Endothelial cell of umbilical vein (primary cell): ENCODE measurements around the gene KDM4E. TPM values are rescaled to one million over a fixed set of nuclear protein-coding genes. Genes with fewer than 3 reads are reported as not detected.
A peak's percentile ranks its signal among the peaks of the same experiment; 100 is the strongest.

Source experiments
- BruUV-seq: library from RNA; stranded (reverse); fragments of 400-500 nt; replicated peaks from 2 replicates; lab custom pipeline; 2021; lab: Mats Ljungman, UMichigan
- CTCF ChIA-PET: fragments of 300-600, 350-600 bp; sonication (Branson Sonifier 250); formaldehyde crosslinking; loops from one replicate; lab custom pipeline; 2021; ENCODE audit warnings: antibody characterized with exemption, inconsistent platforms; lab: Charles Lee
- POLR2A ChIA-PET: fragments of 300-600, 350-600 bp; sonication (Branson Sonifier 250); formaldehyde crosslinking; loops from one replicate; lab custom pipeline; 2021; ENCODE audit warnings: antibody characterized with exemption, inconsistent platforms; lab: Charles Lee
- DNase-seq: peaks from one replicate; pipeline ENCODE4 v3.0.0-alpha.2; 2011; ENCODE audit warnings: low read depth, low spot score
- FAIRE-seq: peaks from 2 replicates; lab custom pipeline; 2011; peaks lifted over from hg19 to GRCh38; lab: Jason Lieb, UNC
- H2AFZ ChIP-seq: 2 replicates; pipeline ENCODE4 v1.6.0; 2012; ENCODE audit warnings: low read depth, low read length, control low read depth, inconsistent platforms
- H3K27ac ChIP-seq: 2 replicates; pipeline ENCODE4 v1.5.1; 2011; ENCODE audit warnings: low read depth, mild to moderate bottlenecking, control low read depth, low read length, moderate library complexity; ENCODE audit not compliant: insufficient read depth
- H3K27me3 ChIP-seq, 2 experiments: 2 replicates each; pipeline versions ENCODE4 v1.6.0 to v1.6.1; 2011; ENCODE audit warnings: low read length in 2 of 2, mixed read lengths in 1 of 2; ENCODE audit not compliant: control insufficient read depth in 2 of 2, insufficient read depth in 2 of 2
- H3K36me3 ChIP-seq, 2 experiments: 2 replicates in 1 of 2; 3 replicates in 1 of 2; pipeline ENCODE4 v1.5.1; 2011; ENCODE audit warnings: low read length in 2 of 2, mild to moderate bottlenecking in 1 of 2, moderate library complexity in 1 of 2; ENCODE audit not compliant: control insufficient read depth in 2 of 2, insufficient read depth in 2 of 2; ENCODE audit errors: extremely low read depth in 1 of 2
- H3K4me1 ChIP-seq: 3 replicates; pipeline ENCODE4 v1.5.1; 2011; ENCODE audit warnings: mild to moderate bottlenecking, low read length; ENCODE audit not compliant: control insufficient read depth, insufficient read depth; ENCODE audit errors: extremely low read depth
- H3K4me2 ChIP-seq: 2 replicates; pipeline ENCODE4 v1.6.1; 2011; ENCODE audit warnings: low read length, control low read depth, mixed read lengths; ENCODE audit not compliant: insufficient read depth
- H3K4me3 ChIP-seq, 3 experiments: fragments of 200-600 bp in 1 of 3; sonication (generic), shearing (Covaris generic) in 1 of 3; replicated peaks in 1 of 3; 2 replicates each; pipeline ENCODE4 v1.5.1; 2011 to 2016; ENCODE audit warnings: control low read depth in 3 of 3, low read length in 3 of 3, mild to moderate bottlenecking in 2 of 3, inconsistent platforms in 1 of 3, low read depth in 1 of 3, moderate library complexity in 1 of 3; ENCODE audit not compliant: insufficient read depth in 1 of 3
- H3K79me2 ChIP-seq: 2 replicates; pipeline ENCODE4 v1.6.0; 2012; ENCODE audit warnings: low read length, inconsistent platforms; ENCODE audit not compliant: control insufficient read depth, insufficient read depth
- H3K9ac ChIP-seq: replicated peaks from 2 replicates; pipeline ENCODE3; 2011; ENCODE audit warnings: low read length, control low read depth; ENCODE audit not compliant: insufficient read depth; ENCODE audit errors: extremely low read depth
- H3K9me1 ChIP-seq: replicated peaks from 3 replicates; pipeline ENCODE4 v1.6.0; 2011; ENCODE audit warnings: mild to moderate bottlenecking, low read length; ENCODE audit not compliant: control insufficient read depth, insufficient read depth; ENCODE audit errors: extremely low read depth
- H3K9me3 ChIP-seq: replicated peaks from 2 replicates; pipeline ENCODE4 v1.5.1; 2012; ENCODE audit warnings: low read length, inconsistent platforms; ENCODE audit not compliant: control insufficient read depth, insufficient read depth
- H4K20me1 ChIP-seq: replicated peaks from 2 replicates; pipeline ENCODE3; 2011; ENCODE audit warnings: mild to moderate bottlenecking, low read length; ENCODE audit not compliant: control insufficient read depth, insufficient read depth; ENCODE audit errors: extremely low read depth
- CTCF ChIP-seq, 2 donors: IDR thresholded peaks; 1 replicate in 1 of 2; 2 replicates in 1 of 2; pipeline ENCODE4 v1.5.1; 2011; ENCODE audit warnings: low read length in 2 of 2, mild to moderate bottlenecking in 2 of 2, moderate library complexity in 2 of 2, control low read depth in 1 of 2, inconsistent platforms in 1 of 2, low read depth in 1 of 2; ENCODE audit not compliant: insufficient read depth in 1 of 2; ENCODE audit errors: extremely low read depth in 1 of 2
- EZH2 ChIP-seq: IDR thresholded peaks from 2 replicates; pipeline ENCODE4 v1.6.1; 2012; ENCODE audit warnings: borderline replicate concordance, low read depth, mild to moderate bottlenecking, moderate library complexity, low read length, inconsistent platforms; ENCODE audit not compliant: severe bottlenecking
- FOS ChIP-seq: IDR thresholded peaks from 2 replicates; pipeline ENCODE4 v1.6.1; 2011; ENCODE audit warnings: mild to moderate bottlenecking, low read length, moderate library complexity, borderline replicate concordance; ENCODE audit not compliant: insufficient read depth
- GATA2 ChIP-seq: IDR thresholded peaks from 2 replicates; pipeline ENCODE4 v1.7.0; 2011; ENCODE audit warnings: low read depth, mild to moderate bottlenecking, moderate library complexity, mixed read lengths, low read length; ENCODE audit not compliant: insufficient read length, insufficient read depth
- JUN ChIP-seq: IDR thresholded peaks from 2 replicates; pipeline ENCODE4 v1.6.1; 2011; ENCODE audit warnings: borderline replicate concordance, low read depth; ENCODE audit not compliant: insufficient read length, insufficient read depth
- MAX ChIP-seq: IDR thresholded peaks from 2 replicates; pipeline ENCODE4 v1.6.1; 2011; ENCODE audit not compliant: insufficient read depth, insufficient read length
- MYC ChIP-seq: IDR thresholded peaks from one replicate; pipeline ENCODE4 v1.6.1; 2011; ENCODE audit warnings: mild to moderate bottlenecking, low read depth, low read length
- POLR2A ChIP-seq: IDR thresholded peaks from 2 replicates; pipeline ENCODE4 v1.6.1; 2012; ENCODE audit warnings: low read depth, mild to moderate bottlenecking, control low read depth, low read length
- POLR2AphosphoS5 ChIP-seq: IDR thresholded peaks from 2 replicates; pipeline ENCODE4 v1.6.1; 2012; ENCODE audit warnings: low read depth, mild to moderate bottlenecking, control low read depth, low read length, moderate library complexity; ENCODE audit not compliant: insufficient read depth
- dilution Hi-C: fragments of 300-500 bp; cut with MboI; formaldehyde crosslinking; loops from one replicate; pipeline ENCODE4 v1.15.0; 2019; ENCODE audit warnings: low sequenced_read_pairs; ENCODE audit not compliant: extremely low pct_ligation_motif_present
- intact Hi-C: fragments of 100-400 bp; cut with micrococcal nuclease; formaldehyde crosslinking; loops from one replicate; pipeline ENCODE4 v1.10.0; 2022
- polyA plus RNA-seq, 4 experiments: library from polyadenylated mRNA; depleted of rRNA in 3 of 4; stranded (reverse) in 3 of 4; unstranded in 1 of 4; fragments of >200 nt; gene quantifications; 2 replicates each; pipeline versions ENCODE4 v1.2.1 to v1.2.3, GENCODE V29; 2011 to 2012; ENCODE audit warnings: missing spikeins in 1 of 4
- total RNA-seq: library from RNA; stranded (reverse); gene quantifications from 2 replicates; pipeline ENCODE4 v1.2.3, GENCODE V29; 2021

KDM4E gene
- total and polyA plus RNA-seq, 2 donors (not counting 3 experiments of a cell fraction or from before 2014, with no cell fraction given) = not detected

DNA sequence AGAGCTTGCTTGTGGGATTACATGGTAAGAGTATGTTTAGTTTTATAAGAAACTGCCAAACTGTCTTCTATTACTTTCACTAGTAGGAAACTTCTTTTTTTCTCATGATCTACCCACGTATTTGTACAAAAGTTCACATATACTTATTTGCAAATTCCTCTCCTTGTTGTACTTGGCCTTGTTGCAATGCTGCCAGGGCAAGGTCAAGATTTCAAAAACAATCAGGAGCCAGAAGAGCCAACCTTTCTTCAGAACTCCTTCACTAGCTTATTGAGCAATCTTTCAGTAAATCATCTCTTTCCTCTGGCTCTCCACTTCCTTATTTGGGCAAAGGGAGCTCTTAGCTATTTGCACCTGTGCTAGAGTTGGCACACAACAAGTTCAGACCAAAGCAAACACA lies 51.4 kb downstream of the KDM4E start:
- Histone ChIP-seq H3K9me1 (no peaks in the 10 kb centered on the region), H3K4me2 (no peak overlapping the region), H3K27me3 (no peaks in the 10 kb centered on the region), H3K4me3 (no peak overlapping the region), H3K79me2 (no peaks in the 10 kb centered on the region), H2AFZ (no peak overlapping the region), H3K36me3 (no peaks in the 10 kb centered on the region), H3K27ac (no peak overlapping the region), H3K9me3 (no peaks in the 10 kb centered on the region), H3K9ac (no peak overlapping the region), H3K4me1 (peaks cover 13% of the 10 kb centered on the region), H4K20me1 (no peaks in the 10 kb centered on the region)
- dilution Hi-C loops = no loop called here
- TF ChIP-seq POLR2AphosphoS5 (no peak), GATA2 (no peak), JUN (no peak), CTCF (IDR thresholded peaks at IDR 0.05; ENCODE audit: extremely low read depth in 1 of 2, insufficient read depth in 1 of 2, low read depth in 1 of 2, low read length in 2 of 2) (no peak), MAX (no peak), POLR2A (no peak), FOS (no peak), EZH2 (no peak), MYC (no peak)
- ChIA-PET POLR2A (no interaction called here), CTCF (interaction anchor here (0.9 to 4.3 kb wide), 9 partner anchors 8 to 75 kb away, joined by 3 to 20 read pairs (median 5); partner anchors contain the start of genes ENDOD1 and SRSF8)
- DNase-seq (peak; percentile 90), FAIRE-seq (peak; percentile 55)
- BruUV-seq = no TSS peak
- intact Hi-C loops = no loop called here
